Uterus (tissue), 2 donors: ENCODE results near the gene FANCC.
A peak's percentile ranks its signal among the peaks of the same experiment; 100 is the strongest.

ENCODE experiments used
- POLR2A ChIP-seq, 2 donors: fragments of 450-650 bp; IDR thresholded peaks; one replicate each; pipeline ENCODE4 v1.6.1; 2016; ENCODE audit warnings: antibody characterized with exemption in 2 of 2, mild to moderate bottlenecking in 1 of 2, moderate library complexity in 1 of 2
- TF ChIP-seq, protein P1 (sequence below), 4 experiments: fragments of 200-600 bp in 2 of 4; fragments of 450-650 bp in 2 of 4; sonication (generic) in 2 of 4; IDR thresholded peaks; one replicate each; pipeline ENCODE4 v1.5.1; 2016 to 2019; ENCODE audit warnings: antibody characterized with exemption in 4 of 4, mild to moderate bottlenecking in 2 of 4, moderate library complexity in 1 of 4

DNA sequence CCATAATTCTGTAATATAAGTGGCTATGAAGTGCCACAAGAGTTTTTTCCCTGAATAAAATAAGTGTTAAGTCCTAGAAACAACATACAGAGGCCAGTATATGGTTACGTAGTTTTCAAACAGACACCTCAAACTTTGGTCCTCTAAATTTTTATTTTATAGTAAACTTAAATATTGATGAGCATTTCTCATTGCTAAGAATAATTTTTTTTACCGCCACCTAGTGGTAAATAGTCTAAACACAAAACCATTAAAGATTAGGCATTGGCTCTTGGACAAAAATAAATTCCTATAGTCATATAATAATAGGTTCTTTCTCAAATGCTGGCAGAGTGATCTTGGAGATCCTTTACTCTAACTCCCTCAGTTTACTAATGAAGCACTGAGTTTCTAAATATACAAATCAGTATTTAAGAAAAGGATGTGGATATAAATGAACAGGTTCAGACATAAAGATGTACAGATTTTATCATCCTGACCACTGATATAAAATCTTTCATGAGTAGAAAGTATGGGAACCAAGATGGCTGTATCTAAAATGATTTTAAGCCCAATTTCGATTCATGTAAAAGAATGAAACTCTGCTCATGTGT, 136.2 kb downstream of the FANCC start:
- no peak for TF ChIP-seq POLR2A (IDR thresholded peaks at IDR 0.05)
- TF ChIP-seq, protein P1, sequence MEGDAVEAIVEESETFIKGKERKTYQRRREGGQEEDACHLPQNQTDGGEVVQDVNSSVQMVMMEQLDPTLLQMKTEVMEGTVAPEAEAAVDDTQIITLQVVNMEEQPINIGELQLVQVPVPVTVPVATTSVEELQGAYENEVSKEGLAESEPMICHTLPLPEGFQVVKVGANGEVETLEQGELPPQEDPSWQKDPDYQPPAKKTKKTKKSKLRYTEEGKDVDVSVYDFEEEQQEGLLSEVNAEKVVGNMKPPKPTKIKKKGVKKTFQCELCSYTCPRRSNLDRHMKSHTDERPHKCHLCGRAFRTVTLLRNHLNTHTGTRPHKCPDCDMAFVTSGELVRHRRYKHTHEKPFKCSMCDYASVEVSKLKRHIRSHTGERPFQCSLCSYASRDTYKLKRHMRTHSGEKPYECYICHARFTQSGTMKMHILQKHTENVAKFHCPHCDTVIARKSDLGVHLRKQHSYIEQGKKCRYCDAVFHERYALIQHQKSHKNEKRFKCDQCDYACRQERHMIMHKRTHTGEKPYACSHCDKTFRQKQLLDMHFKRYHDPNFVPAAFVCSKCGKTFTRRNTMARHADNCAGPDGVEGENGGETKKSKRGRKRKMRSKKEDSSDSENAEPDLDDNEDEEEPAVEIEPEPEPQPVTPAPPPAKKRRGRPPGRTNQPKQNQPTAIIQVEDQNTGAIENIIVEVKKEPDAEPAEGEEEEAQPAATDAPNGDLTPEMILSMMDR (IDR thresholded peaks at IDR 0.05) = peak in 3 of 4 experiments; percentile 8 to 30 (median 9)
